Non-pigmented ciliary epithelial cell (primary cell): ENCODE data around the gene LRRC36.

Experiments
- DNase-seq: peaks from one replicate; pipeline ENCODE4 v3.0.0-alpha.2; 2010; ENCODE audit warnings: low read depth

Gene LRRC36, protein sequence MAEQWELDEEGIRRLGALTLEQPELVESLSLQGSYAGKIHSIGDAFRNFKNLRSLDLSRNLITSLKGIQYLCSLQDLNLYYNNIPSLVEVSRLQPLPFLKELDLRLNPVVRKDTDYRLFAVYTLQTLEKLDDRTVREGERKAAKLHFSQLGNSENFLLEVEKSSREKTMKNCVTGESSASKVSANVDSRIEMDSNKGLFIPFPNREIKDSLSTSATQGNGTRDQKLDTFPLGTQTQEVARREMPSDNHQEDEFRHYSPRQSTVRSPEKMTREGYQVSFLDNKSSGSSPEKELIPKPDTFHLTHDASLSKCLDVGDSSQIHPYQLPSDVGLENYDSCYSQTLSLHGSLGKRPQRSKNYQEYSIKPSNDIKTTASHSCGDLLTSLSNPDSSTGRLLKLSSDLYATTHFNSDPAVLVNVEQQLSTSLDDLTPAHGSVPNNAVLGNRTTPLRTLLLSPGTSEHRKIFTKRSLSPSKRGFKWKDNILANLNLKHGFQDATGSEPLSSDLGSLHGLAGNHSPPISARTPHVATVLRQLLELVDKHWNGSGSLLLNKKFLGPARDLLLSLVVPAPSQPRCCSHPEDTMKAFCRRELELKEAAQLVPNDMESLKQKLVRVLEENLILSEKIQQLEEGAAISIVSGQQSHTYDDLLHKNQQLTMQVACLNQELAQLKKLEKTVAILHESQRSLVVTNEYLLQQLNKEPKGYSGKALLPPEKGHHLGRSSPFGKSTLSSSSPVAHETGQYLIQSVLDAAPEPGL

DNA sequence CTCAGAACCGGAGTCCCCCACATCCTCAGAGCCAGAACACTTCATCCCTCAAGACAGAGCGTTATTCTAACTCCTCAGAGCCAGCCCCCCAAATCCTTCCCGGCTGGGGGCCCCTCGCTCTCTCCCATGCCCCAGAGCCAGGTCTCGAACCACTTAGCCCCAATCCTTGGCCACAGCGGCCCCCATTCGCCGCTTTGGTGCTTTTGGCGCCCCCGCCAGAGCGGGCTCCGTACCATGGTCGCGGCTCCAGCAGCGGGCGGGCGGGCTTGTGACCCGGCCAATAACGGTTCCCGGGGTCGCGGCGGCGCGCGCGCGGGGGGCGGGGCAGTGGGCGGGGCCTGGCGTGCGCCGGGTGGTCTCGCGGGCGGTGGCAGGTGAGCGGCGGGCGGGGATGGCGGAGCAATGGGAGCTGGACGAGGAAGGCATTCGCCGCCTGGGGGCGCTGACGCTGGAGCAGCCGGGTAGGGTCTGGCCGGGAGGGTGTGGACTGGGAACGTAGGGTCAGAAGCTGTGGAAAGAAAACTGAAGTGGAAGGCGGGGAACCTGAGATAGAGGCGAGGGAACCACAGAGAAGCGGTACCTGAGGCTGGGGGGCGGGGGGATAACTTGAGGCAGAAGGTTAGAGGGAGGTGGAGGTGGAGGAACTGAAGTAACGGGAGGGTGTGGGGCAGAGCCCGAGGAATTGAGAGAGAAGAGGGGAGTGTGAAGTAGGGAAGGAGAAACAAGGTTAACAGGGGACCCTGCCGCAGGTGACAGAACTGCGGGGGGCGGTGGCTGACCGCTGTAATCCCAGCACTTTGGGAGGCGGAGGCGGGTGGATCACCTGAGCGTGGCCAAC is at the start of gene LRRC36, which contains the start of gene KCTD19:
Gene LRRC36, plus strand, starts transcription at position 344 of the 838 bp plus-strand sequence. Its CDS starts 48 bp downstream, at position 392.
Gene KCTD19, minus strand, starts transcription at position 270 of the 838 bp plus-strand sequence. Its CDS starts 34 bp downstream, at position 236.
- DNase-seq: no peak

DNA sequence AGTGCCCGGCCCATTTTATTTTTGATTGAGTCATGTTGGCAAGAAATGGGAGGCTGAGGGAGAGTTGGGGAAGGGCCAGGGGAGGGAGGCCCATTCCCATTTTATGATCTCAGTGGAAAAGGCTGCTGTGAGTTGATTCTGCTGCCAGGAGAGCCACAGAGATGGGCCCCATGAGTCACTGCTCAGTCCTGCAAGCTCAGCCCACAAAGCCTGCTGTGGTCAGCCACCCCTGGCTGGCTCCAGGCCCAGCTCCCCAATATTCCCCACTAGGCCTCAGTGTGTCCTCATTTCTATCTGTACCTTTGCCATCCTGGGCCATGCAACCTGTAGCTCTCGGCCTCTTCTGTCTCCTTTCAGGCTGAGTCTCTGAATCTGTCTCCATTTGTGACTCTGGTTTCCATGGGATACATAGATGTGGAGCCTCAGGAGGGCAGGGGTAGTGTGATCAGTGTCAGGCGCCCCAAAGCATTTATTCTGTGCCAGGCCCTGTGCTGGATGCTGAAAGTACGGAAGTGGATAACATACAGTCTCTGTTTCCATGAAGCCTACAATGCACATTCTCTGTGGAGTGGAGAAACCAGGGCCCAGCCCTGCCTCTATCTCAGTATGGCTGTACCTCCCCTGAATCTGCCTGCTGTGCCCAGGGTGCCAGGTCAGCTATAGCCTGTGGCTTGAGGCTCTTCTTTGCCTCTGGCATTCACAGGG is 49.2 kb upstream of the LRRC36 start:
- peak; percentile 97 for DNase-seq

DNA sequence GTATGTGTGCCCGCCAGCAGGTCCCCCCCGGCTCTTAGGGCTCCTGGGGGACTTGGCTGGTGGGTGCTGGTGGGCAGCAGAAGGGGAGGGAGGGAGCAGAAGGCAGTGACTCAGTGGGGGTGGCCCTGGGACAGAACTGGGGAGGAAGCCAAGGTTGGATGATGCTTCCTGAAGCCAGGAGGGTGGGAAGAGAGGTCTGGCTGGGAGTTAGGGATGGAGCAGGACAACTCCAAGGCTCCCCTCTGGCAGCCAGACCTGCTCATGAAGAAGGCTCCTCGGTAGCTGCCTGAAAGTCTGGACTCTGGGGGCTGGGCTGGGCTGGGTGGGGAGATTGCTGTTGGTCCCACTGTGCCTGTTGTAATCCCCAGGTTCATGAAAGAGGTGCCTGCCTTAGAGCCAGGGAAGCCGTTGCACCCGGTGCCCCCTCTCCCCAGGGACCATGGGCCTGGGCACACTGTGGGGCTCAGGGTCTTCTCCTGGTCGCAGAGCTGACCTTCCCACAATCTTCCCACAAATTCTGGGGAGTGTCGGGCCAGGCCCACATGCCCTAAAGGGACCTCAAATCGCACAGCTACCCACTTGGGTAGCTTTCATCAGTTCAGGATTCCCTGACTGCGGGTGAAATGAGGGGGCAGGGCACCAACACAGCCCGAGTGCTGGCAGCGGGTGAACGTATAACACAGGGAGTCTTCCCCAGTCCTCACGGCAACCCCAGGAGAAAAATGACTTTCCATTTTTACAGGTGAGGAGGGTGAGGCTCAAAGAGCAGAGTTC is 48.4 kb upstream of the LRRC36 start:
- DNase-seq: no peak

DNA sequence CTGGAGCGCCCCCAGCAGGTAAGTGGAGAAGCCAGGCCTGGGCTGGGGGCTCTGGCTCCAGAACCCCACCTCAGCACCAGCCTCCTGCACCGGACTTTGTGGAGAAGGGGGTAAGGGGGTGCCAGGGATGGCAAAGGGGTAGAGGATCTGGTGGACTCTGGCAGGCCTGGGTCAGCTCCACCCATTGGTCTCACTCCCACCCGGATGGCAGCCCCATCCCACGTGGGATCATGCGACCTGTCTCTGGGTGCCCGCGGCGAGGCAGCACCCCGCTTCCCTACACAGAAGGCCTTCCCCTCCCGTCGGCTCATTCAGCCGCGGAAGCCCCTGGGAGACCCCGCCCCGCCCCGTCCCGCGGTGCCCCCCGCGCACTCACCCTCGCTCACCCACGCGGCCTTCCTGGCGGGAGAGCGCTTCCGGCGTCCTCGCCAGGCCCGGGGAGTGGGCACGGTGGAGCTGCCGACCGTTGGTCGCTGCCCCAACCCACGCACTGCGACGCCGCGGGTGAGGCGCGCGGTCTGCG is 47.8 kb upstream of the LRRC36 start:
- no peak for DNase-seq

DNA sequence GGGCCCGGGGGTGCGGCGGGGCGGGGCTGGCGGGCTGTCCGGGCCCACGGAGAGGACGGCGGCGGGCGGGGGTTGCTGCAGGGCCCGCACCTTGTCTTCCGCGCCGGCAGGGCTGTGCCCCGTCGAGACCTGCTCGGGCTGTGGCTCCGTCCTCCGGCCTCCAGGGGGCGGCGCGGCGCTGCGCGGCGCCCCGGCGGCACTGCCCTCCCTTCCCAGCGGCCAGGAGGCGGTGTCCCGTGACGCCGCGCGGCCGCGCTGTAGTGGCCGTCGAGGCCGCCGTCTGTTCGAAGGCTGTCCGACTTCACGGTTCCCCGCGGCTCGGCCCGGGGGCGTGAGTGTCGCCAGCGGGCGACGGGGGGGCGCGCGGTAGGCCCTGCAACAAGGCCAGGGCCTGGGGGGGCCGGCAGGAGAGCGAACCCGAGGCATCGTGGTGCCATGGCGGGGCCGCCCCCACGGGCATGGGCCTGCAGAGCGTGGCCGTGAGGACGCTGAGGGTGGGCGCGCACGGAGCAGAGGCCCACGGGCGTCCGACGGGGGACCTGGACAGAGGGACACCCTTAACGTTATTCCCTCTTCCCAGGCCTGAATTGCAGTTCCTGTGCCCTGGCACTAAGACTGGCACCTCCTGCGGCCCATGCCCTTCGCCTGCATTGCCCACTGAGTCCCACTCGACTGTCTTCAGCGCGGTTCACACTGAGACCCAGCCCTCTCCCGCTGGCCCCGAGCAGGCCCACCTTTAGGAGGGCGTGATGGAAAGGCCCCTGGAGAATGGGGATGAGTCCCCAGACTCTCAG is 47.1 kb upstream of the LRRC36 start, which contains the start of gene PLEKHG4:
Gene PLEKHG4, plus strand, starts transcription at position 237 of the 794 bp plus-strand sequence. Its CDS starts 513 bp downstream, at position 750.
- DNase-seq: no peak

DNA sequence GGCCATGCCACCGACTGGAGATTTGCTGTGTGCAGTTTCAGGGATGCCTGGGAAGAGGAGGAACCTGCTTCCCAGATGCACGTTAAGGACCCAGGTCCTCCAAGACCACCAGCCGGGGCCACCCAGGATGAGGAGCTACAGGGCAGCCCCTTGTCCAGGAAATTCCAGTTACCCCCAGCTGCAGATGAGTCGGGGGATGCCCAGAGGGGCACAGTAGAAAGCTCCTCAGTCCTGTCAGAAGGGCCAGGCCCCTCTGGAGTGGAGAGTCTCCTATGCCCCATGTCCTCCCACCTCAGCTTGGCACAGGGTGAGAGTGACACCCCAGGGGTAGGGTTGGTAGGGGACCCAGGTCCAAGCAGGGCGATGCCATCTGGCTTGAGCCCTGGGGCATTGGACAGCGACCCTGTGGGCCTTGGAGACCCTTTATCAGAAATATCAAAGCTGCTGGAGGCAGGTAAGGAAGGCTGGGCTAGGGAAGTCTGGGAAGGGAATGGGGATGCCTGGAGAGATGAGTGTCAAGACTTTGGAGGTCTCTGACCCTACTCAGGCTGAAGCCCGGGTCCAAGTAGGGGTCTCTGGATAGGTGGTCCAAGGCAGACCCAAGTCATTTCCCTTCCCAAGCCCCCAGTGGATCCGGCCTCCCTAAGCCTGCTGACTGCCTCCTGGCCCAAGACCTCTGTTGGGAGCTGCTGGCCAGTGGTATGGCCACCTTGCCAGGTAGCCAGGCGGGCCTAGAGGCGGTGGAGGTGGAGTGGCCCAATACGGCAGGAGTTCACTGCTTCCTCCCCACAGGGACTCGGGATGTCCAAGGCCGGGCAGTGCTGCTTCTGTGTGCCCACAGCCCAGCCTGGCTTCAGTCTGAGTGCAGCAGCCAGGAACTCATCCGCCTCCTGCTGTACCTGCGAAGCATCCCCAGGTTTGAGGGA is 46.3 kb upstream of the LRRC36 start:
- no peak for DNase-seq

DNA sequence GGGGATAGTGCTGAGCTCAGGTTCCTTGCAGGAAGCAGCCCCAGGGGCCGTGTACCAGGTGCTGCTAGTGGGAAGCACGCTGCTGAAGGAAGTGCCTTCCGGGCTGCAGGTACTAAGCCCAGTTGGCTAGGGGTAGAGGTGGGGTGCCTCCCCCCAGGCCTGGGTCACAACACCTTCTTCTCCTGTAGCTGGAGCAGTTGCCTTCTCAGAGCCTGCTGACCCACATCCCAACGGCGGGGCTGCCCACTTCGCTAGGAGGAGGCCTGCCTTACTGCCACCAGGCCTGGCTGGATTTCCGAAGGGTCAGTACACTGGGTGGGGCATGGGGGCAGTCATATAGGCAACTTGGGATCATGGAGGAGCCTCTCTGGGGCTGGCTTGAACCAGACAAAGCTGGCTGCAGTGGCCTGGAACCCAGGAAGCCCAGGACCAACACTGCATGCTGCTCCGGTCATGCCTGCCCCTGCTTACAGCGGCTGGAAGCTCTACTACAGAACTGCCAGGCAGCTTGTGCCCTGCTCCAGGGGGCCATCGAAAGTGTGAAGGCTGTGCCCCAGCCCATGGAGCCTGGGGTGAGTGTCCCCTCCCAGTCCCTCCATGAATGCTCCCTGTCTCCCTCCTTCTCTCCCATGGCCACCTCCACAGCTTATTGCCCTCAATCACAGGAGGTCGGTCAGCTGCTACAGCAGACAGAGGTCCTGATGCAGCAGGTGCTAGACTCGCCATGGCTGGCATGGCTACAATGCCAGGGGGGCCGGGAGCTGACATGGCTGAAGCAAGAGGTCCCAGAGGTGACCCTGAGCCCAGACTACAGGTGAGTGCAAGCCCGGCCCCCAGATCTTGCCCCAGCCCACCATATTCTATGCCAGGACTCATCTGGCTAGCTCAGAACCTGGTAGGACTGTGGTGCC is 44.8 kb upstream of the LRRC36 start:
- DNase-seq: no peak

DNA sequence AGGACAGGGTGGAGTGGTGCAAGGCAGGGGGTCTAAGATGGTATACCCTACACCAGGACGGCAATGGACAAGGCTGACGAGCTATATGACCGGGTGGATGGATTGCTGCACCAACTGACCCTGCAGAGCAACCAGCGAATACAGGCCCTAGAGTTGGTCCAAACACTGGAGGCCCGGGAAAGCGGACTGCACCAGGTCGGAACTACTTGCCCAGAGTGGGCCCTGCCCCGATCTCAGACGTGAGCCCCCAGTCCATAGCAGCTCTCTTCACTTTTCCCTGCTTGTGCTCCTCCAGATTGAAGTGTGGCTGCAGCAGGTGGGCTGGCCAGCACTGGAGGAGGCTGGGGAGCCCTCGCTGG is 44.2 kb upstream of the LRRC36 start:
- no peak for DNase-seq

DNA sequence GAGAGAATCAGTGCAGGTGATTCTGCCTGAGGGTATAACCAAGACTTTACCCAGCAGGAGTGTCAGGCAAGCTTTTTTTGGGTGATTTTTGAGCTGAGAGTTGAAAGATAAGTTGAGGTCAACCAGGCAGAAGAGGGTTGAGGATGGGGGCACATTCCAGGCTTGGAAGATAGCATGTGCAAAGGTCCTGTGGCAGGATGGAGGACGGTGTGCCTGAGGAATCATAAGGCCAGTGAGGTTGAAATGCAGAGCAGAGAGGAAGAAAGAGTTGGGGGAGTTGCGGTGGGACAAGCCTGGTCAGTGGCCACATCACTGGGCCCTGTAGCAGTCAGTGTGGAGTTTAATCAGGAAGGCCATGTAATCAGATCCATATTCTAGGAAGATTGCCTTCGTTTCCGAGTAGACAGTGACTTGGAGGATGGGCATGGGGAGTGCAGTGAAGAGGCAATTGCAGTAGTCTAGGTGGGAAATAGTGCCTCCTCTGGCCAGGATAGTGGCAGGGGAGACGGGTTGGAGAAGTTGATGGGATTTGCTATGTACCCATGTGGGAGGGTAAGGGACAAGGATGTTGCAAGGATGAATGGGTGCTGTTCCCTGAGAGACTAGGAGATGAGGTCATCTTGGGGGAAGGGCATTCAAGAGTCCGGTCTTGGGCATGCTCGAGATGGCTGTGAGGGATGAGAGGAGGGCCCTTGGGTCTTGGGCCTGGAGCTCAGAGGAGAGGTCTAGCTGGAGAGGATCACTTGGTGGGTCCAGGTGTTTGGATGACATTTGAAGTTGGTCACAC is 43.4 kb upstream of the LRRC36 start:
- no peak for DNase-seq

DNA sequence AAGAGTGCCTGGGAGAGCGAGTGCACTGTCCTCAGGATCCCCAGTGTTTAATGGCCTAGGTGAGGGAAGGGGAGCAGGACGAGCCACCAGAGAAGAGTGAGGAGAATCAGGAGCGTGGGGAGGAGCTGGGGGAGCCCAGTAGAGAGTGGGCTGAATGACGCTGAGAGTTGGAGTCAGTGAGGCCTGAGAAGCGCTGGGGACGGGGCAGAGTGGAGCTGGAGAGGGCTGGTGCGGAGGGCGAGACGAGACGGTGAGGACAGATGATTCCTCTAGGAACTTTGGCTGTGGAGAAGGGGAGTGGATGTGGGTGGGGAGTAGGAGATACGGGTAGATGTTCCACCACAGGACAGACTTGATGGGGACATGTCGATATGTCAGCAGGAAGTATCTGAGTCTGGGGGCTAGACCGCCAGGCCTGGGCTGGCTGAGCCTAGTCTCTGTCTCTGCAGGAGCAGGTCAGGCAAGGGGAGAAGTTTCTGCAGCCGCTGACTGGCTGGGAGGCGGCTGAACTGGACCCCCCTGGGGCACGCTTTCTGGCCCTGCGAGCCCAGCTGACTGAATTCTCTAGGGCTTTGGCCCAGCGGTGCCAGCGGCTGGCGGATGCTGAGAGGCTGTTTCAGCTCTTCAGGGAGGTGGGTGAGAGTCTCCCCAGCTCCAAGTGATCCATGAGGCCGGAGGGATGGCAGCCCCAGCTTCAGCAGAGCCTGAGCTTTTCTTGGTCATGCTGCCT is 42.6 kb upstream of the LRRC36 start:
- no peak for DNase-seq

DNA sequence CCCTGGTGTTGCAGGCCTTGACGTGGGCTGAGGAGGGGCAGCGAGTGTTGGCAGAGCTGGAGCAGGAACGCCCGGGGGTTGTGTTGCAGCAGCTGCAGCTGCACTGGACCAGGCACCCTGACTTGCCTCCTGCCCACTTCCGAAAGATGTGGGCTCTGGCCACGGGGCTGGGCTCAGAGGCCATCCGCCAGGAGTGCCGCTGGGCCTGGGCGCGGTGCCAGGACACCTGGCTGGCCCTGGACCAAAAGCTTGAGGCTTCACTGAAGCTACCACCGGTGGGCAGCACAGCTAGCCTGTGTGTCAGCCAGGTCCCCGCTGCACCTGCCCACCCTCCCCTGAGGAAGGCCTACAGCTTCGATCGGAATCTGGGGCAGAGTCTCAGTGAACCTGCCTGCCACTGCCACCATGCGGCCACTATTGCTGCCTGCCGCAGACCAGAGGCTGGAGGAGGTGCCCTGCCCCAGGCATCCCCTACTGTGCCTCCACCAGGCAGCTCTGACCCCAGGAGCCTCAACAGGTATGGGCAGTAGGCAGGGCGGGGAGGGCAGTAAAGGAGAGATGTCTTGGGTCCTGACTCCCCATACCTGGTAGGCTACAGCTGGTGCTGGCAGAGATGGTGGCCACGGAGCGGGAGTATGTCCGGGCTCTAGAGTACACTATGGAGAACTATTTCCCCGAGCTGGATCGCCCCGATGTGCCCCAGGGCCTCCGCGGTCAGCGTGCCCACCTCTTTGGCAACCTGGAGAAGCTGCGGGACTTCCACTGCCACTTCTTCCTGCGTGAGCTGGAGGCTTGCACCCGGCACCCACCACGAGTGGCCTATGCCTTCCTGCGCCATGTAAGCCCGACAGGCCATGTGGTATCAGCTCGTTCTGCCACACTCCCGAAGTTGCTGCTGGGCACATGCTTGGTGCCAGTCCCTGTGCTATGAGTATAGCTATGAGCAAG is 41.6 kb upstream of the LRRC36 start:
- DNase-seq: no peak

DNA sequence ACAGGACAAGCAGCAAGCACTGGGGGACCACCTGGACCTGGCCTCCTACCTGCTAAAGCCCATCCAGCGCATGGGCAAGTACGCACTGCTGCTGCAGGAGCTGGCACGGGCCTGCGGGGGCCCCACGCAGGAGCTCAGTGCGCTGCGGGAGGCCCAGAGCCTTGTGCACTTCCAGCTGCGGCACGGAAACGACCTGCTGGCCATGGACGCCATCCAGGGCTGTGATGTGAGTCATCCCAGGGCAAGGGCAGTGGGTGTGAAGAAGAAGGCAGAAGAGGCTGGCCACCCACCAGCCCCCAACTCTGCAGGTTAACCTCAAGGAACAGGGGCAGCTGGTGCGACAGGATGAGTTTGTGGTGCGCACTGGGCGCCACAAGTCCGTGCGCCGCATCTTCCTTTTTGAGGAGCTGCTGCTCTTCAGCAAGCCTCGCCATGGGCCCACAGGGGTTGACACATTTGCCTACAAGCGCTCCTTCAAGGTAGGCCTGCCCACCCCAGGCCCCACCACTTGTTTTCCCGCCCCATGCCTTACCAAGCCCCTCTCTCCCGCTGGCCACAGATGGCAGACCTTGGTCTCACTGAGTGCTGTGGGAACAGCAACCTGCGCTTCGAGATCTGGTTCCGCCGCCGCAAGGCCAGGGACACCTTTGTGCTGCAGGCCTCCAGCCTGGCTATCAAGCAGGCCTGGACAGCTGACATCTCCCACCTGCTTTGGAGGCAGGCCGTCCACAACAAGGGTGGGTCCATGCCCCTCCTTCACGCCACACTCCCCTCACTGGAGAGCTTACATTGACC is 40.0 kb upstream of the LRRC36 start:
- DNase-seq: no peak

DNA sequence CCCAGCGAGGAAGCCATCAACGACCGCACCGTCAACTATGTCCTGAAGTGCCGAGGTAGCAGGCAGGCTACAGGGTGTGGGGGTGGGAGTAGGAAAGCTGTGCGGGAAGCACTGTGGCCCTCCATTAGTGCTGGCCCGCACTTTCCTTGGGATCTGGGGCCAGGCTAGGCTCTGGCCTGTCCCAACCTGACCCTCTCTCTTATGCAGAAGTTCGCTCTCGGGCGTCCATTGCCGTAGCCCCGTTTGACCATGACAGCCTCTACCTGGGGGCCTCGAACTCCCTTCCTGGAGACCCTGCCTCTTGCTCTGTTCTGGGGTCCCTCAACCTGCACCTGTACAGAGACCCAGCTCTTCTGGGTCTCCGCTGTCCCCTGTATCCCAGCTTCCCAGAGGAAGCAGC is 38.7 kb upstream of the LRRC36 start:
- DNase-seq: no peak

DNA sequence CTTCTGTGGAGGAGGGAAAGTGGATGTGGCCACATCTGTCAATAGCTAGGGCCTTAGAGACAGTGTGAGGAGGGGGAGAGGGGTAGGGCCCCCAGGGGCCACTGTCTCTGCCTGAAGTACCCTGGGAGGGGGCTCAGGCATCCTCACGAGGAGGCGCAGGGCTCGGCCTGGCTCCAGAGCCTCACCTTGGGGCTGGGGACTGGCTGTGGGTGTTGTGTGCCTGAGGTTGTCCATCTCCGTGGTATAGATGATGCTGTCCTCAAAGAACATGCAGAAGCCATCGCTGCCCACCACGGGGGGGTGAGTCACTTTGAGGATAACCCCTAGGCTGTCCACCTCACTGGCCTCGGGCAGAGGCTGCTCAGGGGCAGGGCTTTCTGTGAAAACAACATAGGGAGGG is 35.2 kb upstream of the LRRC36 start:
- no peak for DNase-seq
